ENCODE measurements around the gene KIF22.

Gene KIF22

GRCh38 chr16:29790183-29790948, at the start of gene KIF22:
TSS of gene KIF22 (plus strand) at chr16:29790751. CDS start at chr16:29790760, 9 bp downstream.
- peak within 1 kb of the TSS; percentile 85 for H3K4me3 ChIP-seq (ENCODE audit: low read length)
- DNase-seq (ENCODE audit: low read depth), result peak; percentile 99
- peak; percentile 67 for TF ChIP-seq CTCF (IDR thresholded peaks at IDR 0.05; ENCODE audit: insufficient read depth, low read depth, low read length, missing control alignments)

GRCh38 chr16:29742683-29743275, 47.8 kb upstream of the KIF22 start:
- TF ChIP-seq CTCF (IDR thresholded peaks at IDR 0.05; ENCODE audit: insufficient read depth, low read depth, low read length, missing control alignments), result no peak
- H3K4me3 ChIP-seq (ENCODE audit: low read length), result no peak overlapping the region
- DNase-seq (ENCODE audit: low read depth), result no peak

DNA sequence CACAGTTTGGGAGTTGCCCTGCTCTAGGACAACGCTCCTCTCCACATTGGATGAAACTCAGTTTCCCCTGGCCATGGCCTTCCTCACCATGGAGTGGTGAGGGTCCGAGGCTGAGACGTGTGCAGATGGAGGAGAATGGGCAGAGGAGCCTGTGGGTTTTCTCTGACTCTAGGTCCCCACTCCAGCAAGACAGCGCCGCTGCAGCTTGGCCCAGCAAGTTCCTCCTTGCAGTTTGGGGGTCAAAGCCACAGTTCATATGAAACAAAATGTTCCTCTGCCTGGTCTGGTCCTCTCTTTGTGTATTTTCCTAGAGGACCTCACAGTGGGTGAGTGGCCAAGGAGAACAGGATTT, 47.1 kb upstream of the KIF22 start:
- no peak for DNase-seq (ENCODE audit: low read depth)
- H3K4me3 ChIP-seq (ENCODE audit: low read length), result no peak overlapping the region
- no peak for TF ChIP-seq CTCF (IDR thresholded peaks at IDR 0.05; ENCODE audit: insufficient read depth, low read depth, low read length, missing control alignments)

DNA sequence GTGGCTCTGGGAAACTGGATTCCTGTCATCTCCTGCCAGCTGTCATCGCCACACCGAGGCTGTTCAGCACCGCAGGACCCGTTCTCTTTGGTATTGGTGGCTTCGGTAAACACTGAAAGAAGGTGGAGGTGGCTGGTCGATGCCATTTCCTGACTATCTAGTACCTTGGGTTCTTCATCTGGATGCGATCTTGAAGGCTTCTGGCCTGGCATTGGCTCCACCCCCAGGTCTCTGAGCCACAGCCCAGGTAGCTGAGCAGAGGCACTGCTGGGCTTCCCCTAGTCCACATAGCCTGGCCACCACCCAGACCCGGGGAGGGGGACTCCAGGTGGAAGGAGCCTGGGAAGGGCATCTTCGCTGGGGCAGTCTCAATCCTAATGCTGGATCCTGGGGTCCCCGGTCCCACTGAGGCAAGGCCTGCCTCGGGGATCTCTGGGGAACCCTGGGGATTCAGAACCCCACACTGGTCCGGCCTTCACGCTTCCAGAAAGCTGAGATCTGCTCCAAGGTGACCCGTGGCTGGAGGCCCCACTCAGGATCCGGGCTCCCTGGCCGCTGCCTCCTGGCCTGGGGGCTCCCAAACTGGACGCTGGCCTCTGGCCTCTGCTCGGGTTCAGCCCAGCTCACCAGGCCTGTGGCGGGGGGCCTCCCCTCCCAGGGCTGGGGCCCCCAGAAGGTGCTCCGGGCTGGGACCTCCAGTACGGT, 46.6 kb upstream of the KIF22 start:
- TF ChIP-seq CTCF (IDR thresholded peaks at IDR 0.05; ENCODE audit: insufficient read depth, low read depth, low read length, missing control alignments), result no peak
- DNase-seq (ENCODE audit: low read depth), result no peak
- H3K4me3 ChIP-seq (ENCODE audit: low read length), result no peak overlapping the region

GRCh38 chr16:29744541-29745101, 45.9 kb upstream of the KIF22 start:
- DNase-seq (ENCODE audit: low read depth), result no peak
- H3K4me3 ChIP-seq (ENCODE audit: low read length), result no peak overlapping the region
- TF ChIP-seq CTCF (IDR thresholded peaks at IDR 0.05; ENCODE audit: insufficient read depth, low read depth, low read length, missing control alignments), result no peak

DNA sequence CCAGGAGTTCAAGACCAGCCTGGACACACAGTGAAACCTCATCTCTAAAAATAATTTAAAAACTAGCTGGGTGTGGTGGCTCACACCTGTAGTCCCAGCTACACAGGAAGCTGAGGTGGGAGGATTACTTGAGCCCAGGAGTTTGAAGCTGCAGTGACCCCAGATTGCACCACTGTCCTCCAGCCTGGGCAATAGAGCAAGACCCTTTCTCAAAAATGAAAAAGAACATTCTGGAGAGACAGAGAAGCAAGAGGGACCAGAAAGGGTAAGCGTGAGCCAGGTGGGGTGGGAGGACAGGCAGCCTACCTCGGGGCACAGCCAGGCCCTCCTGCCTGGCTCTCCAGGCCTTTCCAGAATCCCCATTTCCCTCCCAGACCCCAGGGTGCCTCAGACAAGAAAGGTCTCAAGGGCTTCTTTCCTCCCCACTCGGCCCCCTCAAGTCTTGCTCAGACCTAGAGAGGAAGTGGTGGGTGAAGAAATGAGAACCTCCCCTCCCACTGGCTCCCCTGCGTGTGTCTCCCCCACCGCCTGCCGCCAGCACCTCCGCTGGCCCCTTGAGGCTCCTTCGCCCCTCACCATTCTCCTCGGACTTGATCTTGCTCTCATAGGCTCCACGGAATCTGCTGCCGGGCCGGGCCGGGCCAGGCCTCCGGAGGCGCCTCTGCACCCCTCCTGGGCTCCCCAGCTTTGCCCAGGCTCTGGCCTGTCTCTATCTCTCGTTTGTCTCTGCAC, 45.3 kb upstream of the KIF22 start:
- no peak overlapping the region for H3K4me3 ChIP-seq (ENCODE audit: low read length)

More for the DNA sequence above, 45.3 kb upstream of the KIF22 start:
- no peak for TF ChIP-seq CTCF (IDR thresholded peaks at IDR 0.05; ENCODE audit: insufficient read depth, low read depth, low read length, missing control alignments)
- no peak for DNase-seq (ENCODE audit: low read depth)
